HG03066 (cell line): ENCODE results near the gene RBM28.

ENCODE experiments used
- ATAC-seq: cut with Tn5 transposase; IDR thresholded peaks from one replicate; pipeline ENCODE4 v1.9.1; 2021; ENCODE audit warnings: low read depth; ENCODE audit not compliant: unreplicated experiment

Gene RBM28

GRCh38 chr7:128376077-128376476, 32.4 kb upstream of the RBM28 start:
- no peak for ATAC-seq

- ATAC-seq = no peak
Measured at GRCh38 chr7:128374041-128374440, 30.3 kb upstream of the RBM28 start.

- no peak for ATAC-seq
Measured at GRCh38 chr7:128373606-128374005, 29.9 kb upstream of the RBM28 start.

DNA sequence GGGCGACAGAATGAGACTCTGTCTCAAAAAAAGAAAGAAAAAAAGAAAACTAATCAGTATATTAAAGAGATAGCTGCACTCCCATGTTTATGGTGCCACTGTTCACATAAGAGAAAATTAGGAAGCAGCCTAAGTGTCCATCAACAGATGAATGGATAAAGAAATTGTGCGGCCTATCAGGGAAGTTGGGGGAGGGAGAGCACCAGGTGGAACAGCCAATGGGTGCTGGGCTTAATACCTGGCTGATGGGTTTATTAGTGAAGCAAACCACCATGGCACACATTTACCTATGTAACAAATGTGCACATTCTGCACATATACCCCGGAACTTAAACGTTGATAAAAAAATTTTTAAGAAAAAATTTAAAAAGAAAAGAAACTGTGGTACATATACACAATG, 26.8 kb upstream of the RBM28 start:
- no peak for ATAC-seq

DNA sequence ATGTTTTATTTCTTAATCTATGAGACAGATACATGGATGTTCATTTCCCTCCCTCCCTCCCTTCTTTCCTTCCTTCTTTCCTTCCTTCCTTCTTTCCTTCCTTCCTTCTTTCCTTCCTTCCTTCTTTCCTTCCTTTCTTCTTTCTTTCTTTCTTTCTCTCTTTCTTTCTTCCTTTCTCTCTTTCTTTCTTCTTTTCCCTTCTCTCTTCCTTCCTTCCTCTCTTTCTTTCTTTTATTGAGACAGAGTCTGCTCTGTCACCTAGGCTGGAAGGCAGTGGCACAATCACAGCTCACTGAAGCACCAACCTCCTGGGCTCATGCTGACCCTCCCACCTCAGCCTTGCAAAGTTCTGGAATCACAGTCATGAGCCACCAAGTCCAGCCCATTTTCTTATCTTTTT, 23.3 kb upstream of the RBM28 start:
- no peak for ATAC-seq

DNA sequence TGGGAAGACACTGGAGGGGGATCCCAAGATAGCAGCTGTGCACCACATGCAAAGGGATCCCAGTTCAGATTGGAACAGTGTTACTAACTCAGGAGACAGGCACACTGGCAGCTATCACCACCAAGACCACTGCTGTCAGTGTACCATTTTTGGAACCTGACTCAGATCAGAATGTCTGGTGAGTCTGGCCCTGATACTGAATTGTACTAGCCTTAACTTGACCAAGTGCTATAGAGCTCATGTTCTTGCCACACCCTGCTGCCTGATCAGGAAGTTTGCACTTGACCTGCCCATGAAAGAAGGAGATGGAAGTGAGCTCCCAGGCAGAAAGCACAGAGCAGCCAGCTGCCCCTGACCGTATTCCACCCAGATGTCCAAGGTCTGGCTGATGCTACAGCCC, 22.6 kb upstream of the RBM28 start:
- no peak for ATAC-seq

GRCh38 chr7:128365432-128365831, 21.7 kb upstream of the RBM28 start:
- ATAC-seq = no peak

GRCh38 chr7:128364166-128364870, 20.6 kb upstream of the RBM28 start:
- no peak for ATAC-seq

GRCh38 chr7:128363261-128363721, 19.6 kb upstream of the RBM28 start:
- ATAC-seq = no peak

- ATAC-seq = no peak
Measured at GRCh38 chr7:128362670-128363069, 19.0 kb upstream of the RBM28 start.

DNA sequence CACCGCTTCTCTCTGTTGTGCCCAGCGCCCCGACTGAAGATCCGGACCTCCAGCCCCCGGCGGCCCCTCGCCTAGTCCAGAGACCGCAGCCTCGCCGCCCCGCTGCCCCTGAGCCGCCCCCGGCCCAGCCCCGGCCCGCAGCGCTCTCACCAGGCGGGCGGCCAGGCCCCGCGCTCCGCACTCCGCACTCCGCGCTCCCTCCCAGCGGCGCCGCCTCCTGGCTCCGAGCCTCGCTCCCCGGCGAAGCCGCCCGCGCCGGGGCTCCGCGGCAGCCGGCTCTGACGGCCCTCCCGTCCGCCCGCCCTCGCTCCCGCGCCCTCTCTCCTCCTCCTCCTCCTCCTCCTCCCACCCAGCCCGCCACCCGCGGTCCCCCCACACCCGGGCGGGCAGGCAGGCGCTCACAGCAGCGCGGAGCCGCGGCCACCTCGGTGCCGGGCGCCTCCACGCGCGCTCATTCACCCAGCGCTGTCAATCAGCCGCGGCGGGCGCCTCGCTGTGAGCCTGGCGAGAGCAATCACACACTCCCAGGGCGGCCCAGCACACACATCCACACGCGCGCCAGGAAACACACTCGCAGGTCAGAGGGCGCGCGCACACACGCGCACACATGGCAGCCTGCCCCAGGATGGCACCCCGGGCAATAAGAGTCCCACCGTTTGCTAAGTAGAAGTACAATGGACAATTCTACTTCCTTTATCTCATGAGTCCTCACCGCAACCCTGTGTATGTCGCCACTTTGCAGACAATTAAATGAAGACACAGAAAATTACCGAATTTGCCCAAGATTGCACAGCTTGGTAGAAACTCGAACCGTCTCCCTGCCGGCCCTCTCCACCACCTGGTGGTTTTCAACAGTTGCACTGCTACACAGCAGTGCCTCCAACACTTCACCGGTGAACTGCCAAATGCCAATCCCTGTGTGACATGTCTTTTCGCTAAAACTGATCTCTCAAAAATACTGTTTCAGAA, 18.0 kb upstream of the RBM28 start, which contains the start of gene PRRT4:
Gene PRRT4, minus strand, starts transcription at position 280 of the 969 bp plus-strand sequence.
- no peak for ATAC-seq

GRCh38 chr7:128360359-128360678, 16.6 kb upstream of the RBM28 start:
- no peak for ATAC-seq

DNA sequence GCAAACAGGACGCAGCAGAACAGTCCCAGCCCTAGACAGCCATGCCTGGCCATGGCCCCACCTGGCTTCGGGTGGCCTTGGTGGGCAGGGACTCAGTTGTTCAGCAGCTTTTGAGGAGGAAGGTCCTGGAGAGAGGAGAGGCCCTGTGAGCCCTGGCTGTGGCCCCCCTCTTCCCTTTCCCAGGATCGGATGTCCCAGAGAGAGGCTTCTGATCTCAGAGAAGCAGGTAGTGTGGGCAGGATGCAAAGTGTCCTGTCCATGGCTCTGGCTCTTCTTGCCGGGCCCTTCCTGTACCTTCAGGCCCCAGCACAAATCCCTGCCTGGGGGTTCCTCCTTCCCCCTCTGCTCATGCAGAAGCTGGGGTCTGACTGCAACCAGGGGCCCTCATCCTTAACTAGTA, 16.2 kb upstream of the RBM28 start:
- no peak for ATAC-seq

- no peak for ATAC-seq
Measured at GRCh38 chr7:128359336-128359735, 15.6 kb upstream of the RBM28 start.

- no peak for ATAC-seq
Measured at GRCh38 chr7:128358233-128358632, 14.5 kb upstream of the RBM28 start.

- no peak for ATAC-seq
Measured at GRCh38 chr7:128357217-128357613, 13.5 kb upstream of the RBM28 start.

GRCh38 chr7:128356546-128357216, 13.0 kb upstream of the RBM28 start:
- ATAC-seq = no peak

DNA sequence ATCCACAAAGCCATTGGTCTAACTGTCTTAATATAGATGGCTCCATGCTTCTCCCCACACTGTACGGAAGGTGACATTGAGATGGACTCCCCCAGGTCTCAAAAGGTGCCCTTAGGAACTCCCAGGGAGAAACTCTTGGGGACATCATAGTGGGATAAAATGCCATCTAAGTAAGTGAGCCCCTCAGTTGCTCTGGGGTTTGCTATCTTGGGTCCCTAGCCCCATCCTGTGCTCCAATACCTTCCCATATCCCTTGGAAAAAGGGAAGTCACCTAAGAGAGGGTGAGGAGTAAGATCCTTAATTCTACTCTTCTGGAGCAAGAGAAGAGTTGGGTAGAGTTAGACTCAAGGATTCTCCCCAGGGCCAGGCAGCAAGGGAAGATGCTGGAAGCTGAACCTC, 9.9 kb upstream of the RBM28 start:
- no peak for ATAC-seq

DNA sequence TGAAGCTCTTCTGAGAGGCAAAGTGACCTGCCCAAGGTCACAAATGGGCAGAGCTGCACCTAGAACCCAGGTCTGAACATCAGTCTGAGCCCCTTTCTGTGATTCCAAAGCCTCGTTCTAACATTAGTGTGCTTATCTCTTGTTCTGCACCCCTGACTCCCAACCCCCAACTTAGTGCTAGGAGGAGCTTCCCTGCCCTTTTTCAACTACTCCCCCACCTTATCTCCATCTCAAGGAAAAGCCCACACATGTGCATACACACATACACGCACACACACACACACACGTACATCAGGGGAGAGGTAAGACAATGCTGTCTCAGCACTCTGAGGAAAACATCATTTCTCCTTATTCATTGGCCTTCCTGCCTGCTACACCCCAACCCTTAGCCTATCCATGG, 9.5 kb upstream of the RBM28 start:
- ATAC-seq = no peak

DNA sequence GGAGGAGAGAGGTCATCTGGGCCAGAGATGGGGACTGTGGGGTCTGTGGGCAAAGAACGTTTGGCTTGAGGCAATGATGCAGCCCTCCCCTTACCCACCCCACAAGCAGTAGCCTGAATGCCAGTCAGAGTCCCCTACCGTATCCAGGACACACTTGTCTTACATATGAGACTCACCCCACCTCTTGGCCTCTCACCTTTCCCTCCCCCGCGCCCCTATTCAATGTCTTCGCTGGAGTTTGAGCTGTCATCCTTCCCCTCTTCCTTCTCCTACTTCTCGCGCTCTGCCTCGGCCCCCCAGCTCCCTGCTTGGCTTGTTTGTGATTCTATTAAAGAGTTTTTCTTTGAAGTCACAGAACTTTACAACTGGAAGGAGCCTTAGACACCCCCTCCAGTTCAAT, 8.9 kb upstream of the RBM28 start:
- ATAC-seq = no peak

- ATAC-seq = no peak
Measured at GRCh38 chr7:128352153-128352537, 8.4 kb upstream of the RBM28 start.
